Measurements from ENCODE around the gene LGALS1.
"Not testable (repeated sequence)": the region's sequence is repeated elsewhere in the genome, so short reads cannot be mapped to it uniquely, and the experiment has no call there.

Gene LGALS1

GRCh38 chr22:37639771-37640590 is 35.5 kb upstream of the LGALS1 start:
- no peak for DNase-seq

- DNase-seq = peak; percentile 69
Measured at GRCh38 chr22:37640591-37641560, 34.6 kb upstream of the LGALS1 start.

GRCh38 chr22:37641561-37641949 is 33.9 kb upstream of the LGALS1 start:
- no peak for DNase-seq

GRCh38 chr22:37643225-37643847 is 32.1 kb upstream of the LGALS1 start:
- peak; percentile 43 for DNase-seq

GRCh38 chr22:37647317-37647716 is 28.1 kb upstream of the LGALS1 start:
- DNase-seq = no peak

GRCh38 chr22:37647928-37648327 is 27.5 kb upstream of the LGALS1 start:
- no peak for DNase-seq

- no peak for DNase-seq
Measured at GRCh38 chr22:37650463-37651136, 24.8 kb upstream of the LGALS1 start.

- no peak for DNase-seq
Measured at GRCh38 chr22:37654563-37655251, 20.7 kb upstream of the LGALS1 start.

GRCh38 chr22:37655252-37655563 is 20.2 kb upstream of the LGALS1 start:
- DNase-seq = no peak

GRCh38 chr22:37656583-37656982 is 18.9 kb upstream of the LGALS1 start:
- DNase-seq = not testable (repeated sequence)

- no peak for DNase-seq
Measured at GRCh38 chr22:37657590-37658132, 17.8 kb upstream of the LGALS1 start.

GRCh38 chr22:37658133-37659065 is 17.0 kb upstream of the LGALS1 start, which contains the start of gene PDXP:
Gene PDXP (plus strand): TSS chr22:37658723. CDS start chr22:37658783, 60 bp downstream.
- peak; percentile 99 for DNase-seq

GRCh38 chr22:37659066-37659896 is 16.2 kb upstream of the LGALS1 start:
- DNase-seq = peak; percentile 32

- no peak for DNase-seq
Measured at GRCh38 chr22:37659897-37660708, 15.3 kb upstream of the LGALS1 start.

- no peak for DNase-seq
Measured at GRCh38 chr22:37660709-37661045, 14.8 kb upstream of the LGALS1 start.

GRCh38 chr22:37661160-37661924 is 14.1 kb upstream of the LGALS1 start:
- peak; percentile 86 for DNase-seq

GRCh38 chr22:37662039-37662438 is 13.4 kb upstream of the LGALS1 start:
- DNase-seq = no peak

- DNase-seq = no peak
Measured at GRCh38 chr22:37663521-37664140, 11.8 kb upstream of the LGALS1 start.

All from NCI-H2171 (cell line).